Kidney tubule cell (primary cell): Measurements from ENCODE around the gene GAL3ST3.
"Not testable (repeated sequence)": the region's sequence is repeated elsewhere in the genome, so short reads cannot be mapped to it uniquely, and the experiment has no call there.

Experiments used
- DNase-seq: peaks from one replicate; pipeline ENCODE4 v3.0.0-alpha.2; 2018; ENCODE audit warnings: low spot score

GAL3ST3 gene

DNA sequence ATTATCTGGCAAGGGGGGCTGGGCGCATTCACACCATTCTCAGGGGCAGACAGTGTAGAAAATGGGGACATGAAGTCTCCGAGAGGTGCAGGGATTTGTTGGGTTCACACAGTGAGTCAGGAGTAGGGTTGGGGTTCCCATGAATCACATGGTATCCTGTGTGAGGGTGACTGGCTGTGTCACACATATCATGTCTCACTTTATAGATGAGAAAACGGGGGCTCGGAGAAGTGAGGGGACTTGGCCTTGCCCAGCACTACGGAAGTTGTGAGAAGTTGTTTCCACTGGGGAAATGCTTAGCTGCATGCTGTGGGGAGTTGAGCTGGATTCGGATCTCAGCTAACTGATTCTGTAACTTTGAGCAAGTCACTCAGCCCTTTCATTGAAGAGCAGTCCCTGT lies 4.2 kb downstream of the GAL3ST3 start:
- DNase-seq: no peak

- DNase-seq: no peak
Measured at GRCh38 chr11:66042996-66043906, 5.7 kb downstream of the GAL3ST3 start.

DNA sequence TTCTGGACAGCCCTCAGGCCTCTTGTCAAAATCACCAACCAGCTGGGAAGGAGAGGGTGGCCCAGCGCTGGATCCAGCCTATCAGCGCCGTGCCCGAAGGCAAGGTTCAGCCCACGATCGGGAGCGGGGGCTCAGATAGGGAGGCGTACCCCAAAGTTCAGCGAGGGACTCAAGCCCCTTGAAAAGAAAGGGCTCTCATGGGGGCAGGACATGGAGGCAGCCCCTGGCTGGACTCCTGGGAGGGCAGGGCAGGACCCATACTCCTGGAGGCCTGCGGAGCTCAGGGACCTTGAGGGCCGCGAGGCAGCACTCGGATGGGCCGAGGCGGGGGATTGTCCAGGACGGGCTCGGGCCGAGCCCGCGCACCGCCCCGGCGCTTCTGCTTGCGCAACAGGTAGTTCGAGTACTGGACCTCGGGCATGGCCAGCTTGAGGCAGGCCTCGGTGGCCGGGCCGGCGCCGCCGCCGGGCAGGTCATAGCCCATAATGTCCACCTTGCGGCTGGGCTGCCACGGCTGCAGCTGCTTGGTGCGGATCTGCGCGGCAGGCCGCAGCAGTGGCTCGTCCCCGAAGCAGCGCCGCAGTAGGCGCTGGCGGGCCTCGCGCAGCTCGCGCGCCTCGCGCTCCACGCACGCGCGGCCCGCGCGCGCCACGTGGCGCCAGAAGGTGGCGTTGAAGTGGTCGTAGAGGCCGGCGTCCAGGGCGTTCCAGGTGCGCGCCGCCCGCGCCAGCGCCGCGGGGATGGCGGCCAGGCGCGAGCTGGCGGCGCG lies 6.5 kb downstream of the GAL3ST3 start:
- no peak for DNase-seq

DNA sequence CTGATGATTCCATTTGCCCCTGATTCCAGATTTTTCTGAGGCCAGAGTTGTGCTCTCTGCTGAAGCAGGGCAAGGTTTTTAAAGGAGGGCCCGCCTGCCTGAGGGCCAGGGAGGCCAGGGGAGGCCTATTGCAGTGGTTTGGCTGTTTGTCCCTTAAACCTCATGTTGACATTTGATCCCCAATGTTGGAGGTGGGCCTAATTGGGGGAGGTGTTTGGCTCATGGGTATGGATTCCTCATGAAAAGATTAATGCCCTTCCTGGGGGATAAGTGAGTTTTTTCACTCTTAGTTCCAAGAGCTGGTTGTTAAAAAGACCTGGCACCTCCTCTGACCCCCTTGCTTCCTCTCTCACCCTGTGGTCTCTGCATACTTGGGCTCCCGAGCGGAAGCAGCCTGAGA lies 9.2 kb downstream of the GAL3ST3 start:
- no peak for DNase-seq

DNA sequence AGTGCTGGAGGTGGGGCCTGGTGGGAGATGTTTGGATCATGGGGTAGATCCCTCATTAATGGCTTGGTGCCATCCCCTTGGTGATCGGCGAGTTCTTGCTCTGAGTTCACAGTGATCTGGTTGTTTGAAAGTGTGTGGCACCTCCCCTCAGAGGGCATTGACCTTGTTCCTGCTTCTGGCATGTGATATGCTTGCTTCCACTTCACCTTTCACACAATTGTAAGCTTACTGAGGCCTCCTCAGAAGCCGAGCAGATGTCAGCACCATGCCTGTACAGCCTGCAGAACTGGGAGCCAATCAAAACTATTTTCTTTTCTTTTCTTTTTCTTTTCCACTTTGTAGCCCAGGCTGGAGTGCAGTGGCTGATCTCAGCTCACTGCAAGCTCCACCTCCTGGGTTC lies 11.6 kb downstream of the GAL3ST3 start:
- no peak for DNase-seq

GRCh38 chr11:66036334-66036710 lies 12.6 kb downstream of the GAL3ST3 start:
- no peak for DNase-seq

GRCh38 chr11:66035653-66036333 lies 13.2 kb downstream of the GAL3ST3 start:
- DNase-seq: no peak

DNA sequence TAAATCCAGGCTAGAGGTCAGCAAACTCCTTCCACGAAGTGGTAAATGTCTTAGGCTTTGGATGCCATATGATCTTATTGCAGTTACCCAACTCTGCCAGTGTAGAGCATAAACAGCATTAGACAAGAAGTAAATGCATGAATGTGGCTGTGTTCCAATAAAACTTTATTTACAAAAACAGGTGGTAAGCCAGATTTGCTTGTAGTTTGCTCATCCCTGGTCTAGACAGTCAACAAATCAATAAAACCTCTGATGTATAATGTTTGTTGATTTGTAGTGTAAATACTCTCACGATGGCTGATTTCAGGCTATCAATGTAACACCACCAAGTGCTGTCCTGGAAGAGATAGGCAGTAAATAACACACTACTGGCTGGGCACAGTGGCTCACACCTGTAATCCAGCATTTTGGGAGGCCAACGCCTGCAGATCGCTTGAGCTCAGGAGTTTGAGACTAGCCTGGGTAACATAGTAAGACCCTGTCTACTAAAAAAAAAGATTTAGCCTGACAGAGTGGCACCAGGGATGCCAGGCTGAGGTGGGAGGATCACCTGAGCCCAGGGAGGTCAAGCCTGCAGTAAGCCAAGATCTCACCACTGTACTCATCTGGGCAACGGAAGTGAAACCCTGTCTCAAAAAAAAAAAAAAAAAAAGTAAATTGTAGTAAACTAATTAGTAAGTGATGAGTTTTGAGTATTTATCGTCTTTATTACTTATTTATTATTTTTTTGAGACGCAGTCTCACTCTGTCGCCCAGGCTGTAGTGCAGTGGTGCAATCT lies 15.8 kb downstream of the GAL3ST3 start:
- no peak for DNase-seq

GRCh38 chr11:66026017-66026529 lies 22.9 kb downstream of the GAL3ST3 start, which contains the start of gene CATSPER1:
CATSPER1 (minus strand) TSS chr11:66026479; CDS start chr11:66026379, 100 bp downstream.
- DNase-seq: no peak

DNA sequence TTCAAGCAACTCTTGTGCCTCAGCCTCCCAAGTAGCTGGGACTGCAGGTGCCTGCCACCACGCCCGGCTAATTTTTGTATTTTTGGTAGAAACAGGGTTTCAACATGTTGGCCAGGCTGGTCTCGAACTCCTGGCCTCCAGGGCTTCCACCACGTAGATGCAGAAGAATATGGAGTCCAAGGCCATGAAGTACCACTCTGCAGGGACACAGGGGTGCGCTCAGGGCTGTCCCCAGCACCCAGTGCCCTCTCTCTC lies 25.8 kb downstream of the GAL3ST3 start:
- DNase-seq: not testable (repeated sequence)

DNA sequence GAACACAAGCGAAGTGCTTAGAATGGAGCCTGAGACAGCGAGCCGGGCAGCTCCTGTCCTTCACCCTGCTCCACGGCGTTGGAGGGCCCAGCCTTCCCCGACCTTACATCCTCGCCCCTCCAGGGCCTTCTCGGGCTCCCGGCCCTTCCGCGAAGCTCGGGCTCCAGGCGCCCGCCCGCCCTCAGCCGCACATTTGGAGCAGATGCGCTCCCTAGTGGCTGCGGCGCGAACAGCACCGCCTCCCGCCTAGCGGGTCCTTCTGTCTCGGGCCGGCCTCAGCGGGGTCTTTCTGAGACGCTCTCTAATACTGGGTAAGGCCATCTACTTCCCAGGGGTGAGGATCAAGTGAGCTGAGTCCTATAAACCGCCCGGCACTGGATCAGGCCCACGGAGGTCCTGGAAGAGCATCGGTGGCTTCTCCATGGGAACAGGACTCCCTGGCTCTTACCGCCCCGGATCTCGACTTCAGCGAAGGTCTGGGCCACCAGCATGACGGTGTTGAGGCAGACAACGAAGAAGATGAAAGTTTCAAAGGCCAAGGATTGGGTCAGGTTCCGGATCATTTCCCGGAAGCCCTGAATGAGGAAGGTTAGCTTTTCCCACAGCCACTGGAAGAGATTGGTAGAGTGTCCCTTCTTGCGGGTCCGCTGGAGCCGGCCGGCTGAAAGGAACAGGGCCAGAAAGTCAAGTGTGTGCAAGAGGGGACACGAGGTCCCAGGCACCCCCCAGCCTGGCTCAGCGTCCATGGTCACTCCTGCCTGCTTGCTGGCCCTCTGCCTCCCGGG lies 26.4 kb downstream of the GAL3ST3 start:
- peak; percentile 72 for DNase-seq

DNA sequence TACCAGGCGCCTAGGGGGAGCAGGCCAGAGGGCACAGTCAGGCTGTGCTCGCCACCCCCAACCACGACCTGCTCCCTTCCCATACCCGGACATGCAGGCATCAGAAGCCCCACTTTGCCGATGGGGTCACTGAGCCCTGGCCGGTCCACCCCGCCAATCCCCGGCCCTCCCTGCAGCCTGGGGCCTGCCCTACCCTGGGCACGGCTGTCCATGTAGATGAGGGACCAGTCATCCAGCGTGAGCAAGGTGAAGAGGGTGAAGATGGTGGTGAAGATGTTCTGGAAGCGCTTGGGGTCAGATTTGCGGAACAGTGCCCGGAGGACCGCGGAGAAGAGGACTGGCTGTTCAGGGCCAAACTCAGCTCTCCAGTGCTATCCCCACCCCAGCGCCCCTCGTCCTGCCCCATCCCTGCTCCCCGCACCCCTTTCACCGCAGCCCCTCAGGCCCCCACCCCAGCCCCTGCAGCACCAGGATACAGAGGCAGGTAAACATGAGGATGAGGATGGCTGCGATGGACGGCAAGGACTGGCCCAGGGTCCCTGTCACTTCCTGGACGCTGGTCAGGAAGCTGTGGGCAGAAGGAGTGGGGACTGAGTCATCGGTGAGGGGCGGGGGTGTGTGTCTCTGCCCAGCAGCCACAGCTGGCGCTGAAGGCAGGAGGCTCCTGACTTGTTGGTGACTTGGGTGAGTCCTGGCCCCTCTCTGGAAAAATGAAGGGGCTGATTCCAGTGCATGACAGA lies 28.2 kb downstream of the GAL3ST3 start:
- DNase-seq: peak; percentile 85

GRCh38 chr11:66020212-66020611 lies 28.7 kb downstream of the GAL3ST3 start:
- no peak for DNase-seq

GRCh38 chr11:66017321-66017720 lies 31.6 kb downstream of the GAL3ST3 start:
- DNase-seq: no peak

DNA sequence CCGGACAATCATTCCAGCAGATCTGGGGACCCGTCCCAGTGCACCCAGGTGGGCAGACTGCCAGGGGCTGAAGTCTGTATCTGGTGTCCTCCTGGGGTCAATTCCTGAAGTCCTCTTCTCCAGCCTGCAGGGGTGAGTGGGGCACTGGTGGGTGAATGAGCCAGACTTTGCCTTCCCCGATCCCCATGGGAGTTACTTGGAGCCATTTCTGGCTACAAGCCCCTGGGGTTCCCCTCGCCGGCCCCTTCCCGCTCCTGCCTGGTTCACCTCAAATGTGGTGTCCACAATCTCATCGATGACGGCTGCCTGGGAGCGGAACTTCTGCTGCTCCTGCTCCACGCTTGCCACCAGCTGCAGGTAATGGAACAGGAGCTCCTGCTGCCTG lies 32.2 kb downstream of the GAL3ST3 start:
- no peak for DNase-seq

DNA sequence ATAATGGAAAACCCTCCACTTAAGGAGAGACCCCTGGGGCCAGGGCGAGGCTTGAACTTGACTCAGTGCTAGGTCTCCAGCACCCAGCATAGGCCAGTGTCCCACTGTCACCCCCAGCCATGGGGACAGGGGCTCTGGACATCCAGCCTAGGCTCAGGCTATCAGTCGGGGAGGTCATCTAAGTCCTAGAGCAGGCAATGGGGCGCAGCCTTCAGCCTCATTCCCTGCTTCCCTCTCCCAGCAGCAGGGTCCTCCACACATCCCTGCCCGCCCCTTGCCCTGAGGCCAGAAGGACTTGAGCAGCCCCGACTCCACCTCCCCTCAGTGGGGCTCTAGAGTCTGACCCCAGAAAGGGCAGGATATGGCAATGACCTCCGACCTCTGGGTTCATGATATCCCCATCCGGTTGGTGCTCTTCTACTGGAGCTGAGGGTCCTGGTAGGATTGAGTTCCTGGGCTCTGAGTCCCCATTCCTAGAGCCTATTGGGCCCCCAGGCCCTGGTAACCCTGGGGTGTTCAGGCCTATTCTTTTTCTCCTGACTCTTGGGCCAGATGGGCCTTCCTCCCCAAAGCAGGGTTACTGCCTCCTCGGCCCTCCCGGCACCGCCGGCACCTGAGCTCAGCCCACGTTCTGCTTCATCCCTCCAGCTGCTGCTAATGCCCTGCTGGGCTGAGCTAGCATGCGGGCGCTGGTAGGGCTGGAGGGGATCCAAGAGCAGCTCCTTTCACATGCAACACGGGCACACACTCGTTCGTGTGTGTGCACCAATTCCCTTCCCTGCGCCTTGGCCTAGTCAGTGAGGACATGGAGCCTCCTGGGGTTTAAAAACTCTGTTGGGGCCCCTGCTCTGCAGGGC lies 32.8 kb downstream of the GAL3ST3 start:
- no peak for DNase-seq

DNA sequence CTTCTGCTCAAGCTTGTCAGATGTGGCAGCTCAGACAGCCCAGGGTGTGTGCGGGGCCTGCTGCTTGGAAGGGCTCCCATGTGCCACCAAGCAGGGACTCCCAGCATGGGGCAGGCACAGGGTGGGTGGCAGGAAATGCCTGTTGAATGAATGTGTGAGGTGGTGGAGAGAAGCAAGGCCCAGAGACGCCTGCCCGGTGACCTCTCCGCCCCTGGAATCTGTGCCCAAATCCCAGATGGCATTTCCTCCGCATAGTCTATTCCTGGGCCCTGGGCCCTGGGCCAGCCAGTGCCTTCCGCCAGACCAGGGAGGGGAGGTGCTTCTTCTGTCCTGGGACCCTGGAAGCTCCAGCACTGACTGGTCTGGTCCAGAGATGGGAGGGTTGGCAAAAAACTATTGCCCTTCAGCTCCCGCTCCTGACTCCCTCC lies 33.5 kb downstream of the GAL3ST3 start:
- DNase-seq: peak; percentile 93

DNA sequence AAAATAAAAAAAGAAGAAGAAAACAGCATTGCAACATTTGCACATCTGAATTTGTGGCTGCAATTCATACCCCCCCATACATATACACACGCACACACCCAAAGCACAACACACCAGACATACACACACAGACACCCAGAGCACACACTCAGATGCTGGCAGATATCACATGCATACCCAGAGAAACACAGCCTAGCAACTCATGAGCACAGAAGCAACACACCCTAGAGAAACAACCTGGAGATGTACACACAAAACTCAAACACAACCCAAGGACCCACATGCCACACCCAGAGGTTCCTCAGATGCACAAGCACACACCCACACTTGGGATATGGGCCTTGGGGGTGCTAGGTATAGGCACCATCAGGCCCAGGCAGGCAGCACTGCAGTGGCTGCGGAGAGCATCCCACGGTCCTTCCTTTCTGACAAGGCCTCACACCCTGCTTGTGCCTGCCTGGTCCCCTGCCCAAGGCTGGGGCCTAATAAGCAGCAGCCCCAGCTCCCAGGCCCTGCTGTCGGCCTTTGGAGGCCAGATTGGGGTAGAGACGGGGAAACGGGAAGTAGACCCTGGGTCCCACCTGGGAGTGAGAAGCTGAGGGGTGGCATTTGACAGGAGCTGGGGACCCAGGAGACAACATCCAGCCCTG lies 34.0 kb downstream of the GAL3ST3 start:
- peak; percentile 38 for DNase-seq

DNA sequence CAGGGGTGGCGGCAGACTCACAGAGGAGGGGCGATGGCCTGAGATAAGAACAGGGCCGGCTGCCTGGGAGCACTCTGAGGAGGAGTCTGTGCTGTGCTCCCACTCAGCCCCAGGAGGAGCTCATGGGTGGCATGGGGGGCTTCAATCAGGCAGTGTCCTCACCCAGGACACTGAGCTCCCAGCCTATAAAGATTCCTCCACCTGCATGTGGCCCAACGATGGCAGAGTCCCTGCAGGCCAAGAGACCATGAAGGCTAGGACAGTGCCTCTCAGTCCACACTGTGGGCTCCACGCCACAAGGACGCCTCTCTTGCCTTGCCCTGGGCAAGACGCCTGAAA lies 35.2 kb downstream of the GAL3ST3 start:
- no peak for DNase-seq
